Measurements from ENCODE around the gene ACOX3. TPM values are rescaled to one million over a fixed set of nuclear protein-coding genes. Genes with fewer than 3 reads are reported as not detected.
A peak's percentile ranks its signal among the peaks of the same experiment; 100 is the strongest.

ACOX3 gene
- total and polyA plus RNA-seq, 9 of the 15 experiments (the other 6 are each of a cell fraction or from before 2014, with no cell fraction given): 0.68 to 7.3 (median 3.7) TPM

DNA sequence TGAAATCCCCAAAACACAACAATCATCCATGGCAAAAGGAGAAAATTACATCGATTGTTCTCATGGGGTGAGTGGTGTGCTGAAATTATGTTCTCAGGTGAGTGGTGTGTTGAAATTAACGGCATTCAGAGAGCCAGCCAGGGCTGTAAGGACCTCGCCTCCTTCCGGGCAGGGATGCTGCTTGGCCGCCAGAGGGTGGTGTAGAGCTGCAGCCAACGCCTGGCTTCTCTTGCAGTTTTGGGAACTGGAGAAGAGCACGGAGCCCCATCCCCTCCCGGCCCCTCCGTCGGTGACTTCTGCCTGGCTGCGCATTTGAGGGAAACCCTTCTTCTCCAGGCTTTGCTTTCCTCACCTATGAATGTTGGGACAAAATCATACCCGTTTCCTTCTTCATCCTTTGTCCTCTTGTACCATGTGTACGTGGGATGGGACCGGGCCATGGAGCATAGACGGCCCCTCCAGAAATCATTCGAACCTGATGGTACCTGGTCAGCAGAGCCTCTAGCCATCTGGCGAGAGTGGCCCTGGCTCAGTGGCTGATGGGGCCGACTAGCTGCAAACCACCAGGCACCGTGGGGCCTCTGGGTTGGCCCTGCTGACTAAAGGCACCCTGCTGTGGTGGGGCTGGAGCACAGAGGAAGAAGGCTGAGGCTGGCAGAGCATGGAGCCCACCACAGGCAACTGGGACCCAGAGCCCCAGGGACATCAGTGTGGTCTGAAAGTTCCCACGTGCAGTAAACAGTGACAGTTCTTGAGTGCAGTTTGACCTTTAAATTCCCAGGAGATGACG lies 28.4 kb upstream of the ACOX3 start (continued):
- 0 out of 2 replicates have a peak, but pooled peaks have one; percentile 35 for TF ChIP-seq NBN (IDR thresholded peaks at IDR 0.05; ENCODE audit: low read depth)
- TF ChIP-seq, protein P1, sequence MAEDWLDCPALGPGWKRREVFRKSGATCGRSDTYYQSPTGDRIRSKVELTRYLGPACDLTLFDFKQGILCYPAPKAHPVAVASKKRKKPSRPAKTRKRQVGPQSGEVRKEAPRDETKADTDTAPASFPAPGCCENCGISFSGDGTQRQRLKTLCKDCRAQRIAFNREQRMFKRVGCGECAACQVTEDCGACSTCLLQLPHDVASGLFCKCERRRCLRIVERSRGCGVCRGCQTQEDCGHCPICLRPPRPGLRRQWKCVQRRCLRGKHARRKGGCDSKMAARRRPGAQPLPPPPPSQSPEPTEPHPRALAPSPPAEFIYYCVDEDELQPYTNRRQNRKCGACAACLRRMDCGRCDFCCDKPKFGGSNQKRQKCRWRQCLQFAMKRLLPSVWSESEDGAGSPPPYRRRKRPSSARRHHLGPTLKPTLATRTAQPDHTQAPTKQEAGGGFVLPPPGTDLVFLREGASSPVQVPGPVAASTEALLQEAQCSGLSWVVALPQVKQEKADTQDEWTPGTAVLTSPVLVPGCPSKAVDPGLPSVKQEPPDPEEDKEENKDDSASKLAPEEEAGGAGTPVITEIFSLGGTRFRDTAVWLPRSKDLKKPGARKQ (CRISPR knock-in tag; IDR thresholded peaks at IDR 0.05): no peak
- TF ChIP-seq PURB (CRISPR knock-in tag; IDR thresholded peaks at IDR 0.05; ENCODE audit: low read depth): no peak
- TF ChIP-seq, protein P2, sequence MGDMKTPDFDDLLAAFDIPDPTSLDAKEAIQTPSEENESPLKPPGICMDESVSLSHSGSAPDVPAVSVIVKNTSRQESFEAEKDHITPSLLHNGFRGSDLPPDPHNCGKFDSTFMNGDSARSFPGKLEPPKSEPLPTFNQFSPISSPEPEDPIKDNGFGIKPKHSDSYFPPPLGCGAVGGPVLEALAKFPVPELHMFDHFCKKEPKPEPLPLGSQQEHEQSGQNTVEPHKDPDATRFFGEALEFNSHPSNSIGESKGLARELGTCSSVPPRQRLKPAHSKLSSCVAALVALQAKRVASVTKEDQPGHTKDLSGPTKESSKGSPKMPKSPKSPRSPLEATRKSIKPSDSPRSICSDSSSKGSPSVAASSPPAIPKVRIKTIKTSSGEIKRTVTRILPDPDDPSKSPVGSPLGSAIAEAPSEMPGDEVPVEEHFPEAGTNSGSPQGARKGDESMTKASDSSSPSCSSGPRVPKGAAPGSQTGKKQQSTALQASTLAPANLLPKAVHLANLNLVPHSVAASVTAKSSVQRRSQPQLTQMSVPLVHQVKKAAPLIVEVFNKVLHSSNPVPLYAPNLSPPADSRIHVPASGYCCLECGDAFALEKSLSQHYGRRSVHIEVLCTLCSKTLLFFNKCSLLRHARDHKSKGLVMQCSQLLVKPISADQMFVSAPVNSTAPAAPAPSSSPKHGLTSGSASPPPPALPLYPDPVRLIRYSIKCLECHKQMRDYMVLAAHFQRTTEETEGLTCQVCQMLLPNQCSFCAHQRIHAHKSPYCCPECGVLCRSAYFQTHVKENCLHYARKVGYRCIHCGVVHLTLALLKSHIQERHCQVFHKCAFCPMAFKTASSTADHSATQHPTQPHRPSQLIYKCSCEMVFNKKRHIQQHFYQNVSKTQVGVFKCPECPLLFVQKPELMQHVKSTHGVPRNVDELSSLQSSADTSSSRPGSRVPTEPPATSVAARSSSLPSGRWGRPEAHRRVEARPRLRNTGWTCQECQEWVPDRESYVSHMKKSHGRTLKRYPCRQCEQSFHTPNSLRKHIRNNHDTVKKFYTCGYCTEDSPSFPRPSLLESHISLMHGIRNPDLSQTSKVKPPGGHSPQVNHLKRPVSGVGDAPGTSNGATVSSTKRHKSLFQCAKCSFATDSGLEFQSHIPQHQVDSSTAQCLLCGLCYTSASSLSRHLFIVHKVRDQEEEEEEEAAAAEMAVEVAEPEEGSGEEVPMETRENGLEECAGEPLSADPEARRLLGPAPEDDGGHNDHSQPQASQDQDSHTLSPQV (IDR thresholded peaks at IDR 0.05): 0 out of 2 replicates have a peak, but pooled peaks have one; percentile 41
- TF ChIP-seq, protein P3, sequence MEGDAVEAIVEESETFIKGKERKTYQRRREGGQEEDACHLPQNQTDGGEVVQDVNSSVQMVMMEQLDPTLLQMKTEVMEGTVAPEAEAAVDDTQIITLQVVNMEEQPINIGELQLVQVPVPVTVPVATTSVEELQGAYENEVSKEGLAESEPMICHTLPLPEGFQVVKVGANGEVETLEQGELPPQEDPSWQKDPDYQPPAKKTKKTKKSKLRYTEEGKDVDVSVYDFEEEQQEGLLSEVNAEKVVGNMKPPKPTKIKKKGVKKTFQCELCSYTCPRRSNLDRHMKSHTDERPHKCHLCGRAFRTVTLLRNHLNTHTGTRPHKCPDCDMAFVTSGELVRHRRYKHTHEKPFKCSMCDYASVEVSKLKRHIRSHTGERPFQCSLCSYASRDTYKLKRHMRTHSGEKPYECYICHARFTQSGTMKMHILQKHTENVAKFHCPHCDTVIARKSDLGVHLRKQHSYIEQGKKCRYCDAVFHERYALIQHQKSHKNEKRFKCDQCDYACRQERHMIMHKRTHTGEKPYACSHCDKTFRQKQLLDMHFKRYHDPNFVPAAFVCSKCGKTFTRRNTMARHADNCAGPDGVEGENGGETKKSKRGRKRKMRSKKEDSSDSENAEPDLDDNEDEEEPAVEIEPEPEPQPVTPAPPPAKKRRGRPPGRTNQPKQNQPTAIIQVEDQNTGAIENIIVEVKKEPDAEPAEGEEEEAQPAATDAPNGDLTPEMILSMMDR (IDR thresholded peaks at IDR 0.05 in 2 of 3, conservative IDR thresholded peaks at IDR 0.05 in 1 of 3; ENCODE audit: insufficient read depth in 2 of 3, low read depth in 1 of 3, low read length in 3 of 3): peak; percentile 93 to 95 (median 94)
- peak in 1 of 2 experiments; percentile 93; a peak in 2 of 4 replicates for TF ChIP-seq MAZ (CRISPR knock-in tag; conservative IDR thresholded peaks at IDR 0.05 in 1 of 2, IDR thresholded peaks at IDR 0.05 in 1 of 2)
- TF ChIP-seq, protein P4, sequence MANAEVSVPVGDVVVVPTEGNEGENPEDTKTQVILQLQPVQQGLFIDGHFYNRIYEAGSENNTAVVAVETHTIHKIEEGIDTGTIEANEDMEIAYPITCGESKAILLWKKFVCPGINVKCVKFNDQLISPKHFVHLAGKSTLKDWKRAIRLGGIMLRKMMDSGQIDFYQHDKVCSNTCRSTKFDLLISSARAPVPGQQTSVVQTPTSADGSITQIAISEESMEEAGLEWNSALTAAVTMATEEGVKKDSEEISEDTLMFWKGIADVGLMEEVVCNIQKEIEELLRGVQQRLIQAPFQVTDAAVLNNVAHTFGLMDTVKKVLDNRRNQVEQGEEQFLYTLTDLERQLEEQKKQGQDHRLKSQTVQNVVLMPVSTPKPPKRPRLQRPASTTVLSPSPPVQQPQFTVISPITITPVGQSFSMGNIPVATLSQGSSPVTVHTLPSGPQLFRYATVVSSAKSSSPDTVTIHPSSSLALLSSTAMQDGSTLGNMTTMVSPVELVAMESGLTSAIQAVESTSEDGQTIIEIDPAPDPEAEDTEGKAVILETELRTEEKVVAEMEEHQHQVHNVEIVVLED (CRISPR knock-in tag; IDR thresholded peaks at IDR 0.05): no peak
- TF ChIP-seq, protein P5, sequence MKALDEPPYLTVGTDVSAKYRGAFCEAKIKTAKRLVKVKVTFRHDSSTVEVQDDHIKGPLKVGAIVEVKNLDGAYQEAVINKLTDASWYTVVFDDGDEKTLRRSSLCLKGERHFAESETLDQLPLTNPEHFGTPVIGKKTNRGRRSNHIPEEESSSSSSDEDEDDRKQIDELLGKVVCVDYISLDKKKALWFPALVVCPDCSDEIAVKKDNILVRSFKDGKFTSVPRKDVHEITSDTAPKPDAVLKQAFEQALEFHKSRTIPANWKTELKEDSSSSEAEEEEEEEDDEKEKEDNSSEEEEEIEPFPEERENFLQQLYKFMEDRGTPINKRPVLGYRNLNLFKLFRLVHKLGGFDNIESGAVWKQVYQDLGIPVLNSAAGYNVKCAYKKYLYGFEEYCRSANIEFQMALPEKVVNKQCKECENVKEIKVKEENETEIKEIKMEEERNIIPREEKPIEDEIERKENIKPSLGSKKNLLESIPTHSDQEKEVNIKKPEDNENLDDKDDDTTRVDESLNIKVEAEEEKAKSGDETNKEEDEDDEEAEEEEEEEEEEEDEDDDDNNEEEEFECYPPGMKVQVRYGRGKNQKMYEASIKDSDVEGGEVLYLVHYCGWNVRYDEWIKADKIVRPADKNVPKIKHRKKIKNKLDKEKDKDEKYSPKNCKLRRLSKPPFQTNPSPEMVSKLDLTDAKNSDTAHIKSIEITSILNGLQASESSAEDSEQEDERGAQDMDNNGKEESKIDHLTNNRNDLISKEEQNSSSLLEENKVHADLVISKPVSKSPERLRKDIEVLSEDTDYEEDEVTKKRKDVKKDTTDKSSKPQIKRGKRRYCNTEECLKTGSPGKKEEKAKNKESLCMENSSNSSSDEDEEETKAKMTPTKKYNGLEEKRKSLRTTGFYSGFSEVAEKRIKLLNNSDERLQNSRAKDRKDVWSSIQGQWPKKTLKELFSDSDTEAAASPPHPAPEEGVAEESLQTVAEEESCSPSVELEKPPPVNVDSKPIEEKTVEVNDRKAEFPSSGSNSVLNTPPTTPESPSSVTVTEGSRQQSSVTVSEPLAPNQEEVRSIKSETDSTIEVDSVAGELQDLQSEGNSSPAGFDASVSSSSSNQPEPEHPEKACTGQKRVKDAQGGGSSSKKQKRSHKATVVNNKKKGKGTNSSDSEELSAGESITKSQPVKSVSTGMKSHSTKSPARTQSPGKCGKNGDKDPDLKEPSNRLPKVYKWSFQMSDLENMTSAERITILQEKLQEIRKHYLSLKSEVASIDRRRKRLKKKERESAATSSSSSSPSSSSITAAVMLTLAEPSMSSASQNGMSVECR (CRISPR knock-in tag; IDR thresholded peaks at IDR 0.05): peak; percentile 29; the same call in 1 of the 2 replicates
- TF ChIP-seq, protein P6, sequence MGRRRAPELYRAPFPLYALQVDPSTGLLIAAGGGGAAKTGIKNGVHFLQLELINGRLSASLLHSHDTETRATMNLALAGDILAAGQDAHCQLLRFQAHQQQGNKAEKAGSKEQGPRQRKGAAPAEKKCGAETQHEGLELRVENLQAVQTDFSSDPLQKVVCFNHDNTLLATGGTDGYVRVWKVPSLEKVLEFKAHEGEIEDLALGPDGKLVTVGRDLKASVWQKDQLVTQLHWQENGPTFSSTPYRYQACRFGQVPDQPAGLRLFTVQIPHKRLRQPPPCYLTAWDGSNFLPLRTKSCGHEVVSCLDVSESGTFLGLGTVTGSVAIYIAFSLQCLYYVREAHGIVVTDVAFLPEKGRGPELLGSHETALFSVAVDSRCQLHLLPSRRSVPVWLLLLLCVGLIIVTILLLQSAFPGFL (CRISPR knock-in tag; IDR thresholded peaks at IDR 0.05): no peak

Data from K562 (cell line).